22Rv1 (cell line): Measurements from ENCODE around the gene PARD3.

Source experiments
- CTCF ChIP-seq: fragments of 450-650 bp; IDR thresholded peaks from 2 replicates; pipeline ENCODE4 v1.5.1; 2017; ENCODE audit warnings: mild to moderate bottlenecking
- ZFX ChIP-seq: fragments of 450-650 bp; IDR thresholded peaks from 2 replicates; pipeline ENCODE4 v1.6.1; 2017; ENCODE audit warnings: antibody characterized with exemption, borderline replicate concordance

- no peak for TF ChIP-seq CTCF
- TF ChIP-seq ZFX, result no peak
Measured at GRCh38 chr10:34771525-34771924, 43.6 kb downstream of the PARD3 start.
